Measurements from ENCODE around the gene NOD2. TPM values are rescaled to one million over a fixed set of nuclear protein-coding genes. Genes with fewer than 3 reads are reported as not detected.

Gene NOD2
- total RNA-seq, 1 experiment from 2014 or later, result 0.70 TPM

DNA sequence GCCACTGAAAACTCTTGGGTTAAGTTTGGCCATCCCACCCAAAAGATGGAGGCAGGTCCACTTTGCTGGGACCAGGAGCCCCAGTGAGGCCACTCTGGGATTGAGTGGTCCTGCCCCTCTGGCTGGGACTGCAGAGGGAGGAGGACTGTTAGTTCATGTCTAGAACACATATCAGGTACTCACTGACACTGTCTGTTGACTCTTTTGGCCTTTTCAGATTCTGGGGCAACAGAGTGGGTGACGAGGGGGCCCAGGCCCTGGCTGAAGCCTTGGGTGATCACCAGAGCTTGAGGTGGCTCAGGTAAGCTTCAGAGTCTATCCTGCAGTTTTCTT is 29.0 kb downstream of the NOD2 start:
- Histone ChIP-seq H3K27me3 (ENCODE audit: insufficient read depth, low read depth) (no peaks in the 10 kb centered on the region), H3K27ac (peak overlapping the region; percentile 93), H4K20me1 (ENCODE audit: insufficient read depth) (no peaks in the 10 kb centered on the region), H2AFZ (no peak overlapping the region), H3K36me3 (ENCODE audit: low read depth) (no peaks in the 10 kb centered on the region), H3K9me2 (ENCODE audit: insufficient read depth) (no peaks in the 10 kb centered on the region), H3K4me2 (peak overlapping the region; percentile 16), H3K79me2 (ENCODE audit: low read depth) (no peaks in the 10 kb centered on the region), H3K4me3 (no peak overlapping the region), H3K4me1 (replicated peaks; ENCODE audit: insufficient read depth) (peaks cover 50% of the 10 kb centered on the region), H3F3A (ENCODE audit: insufficient read depth, low read depth) (peaks cover 37% of the 10 kb centered on the region), H3K9me3 (ENCODE audit: insufficient read depth, low read depth) (no peaks in the 10 kb centered on the region)
- ChIA-PET CTCF (interaction anchor here (0.9 kb wide), 1 partner anchor 54 kb away, joined by 3 read pairs; no protein-coding TSS in a partner anchor), POLR2A (ENCODE audit: unreplicated experiment) (interaction anchor here (0.6 kb wide), 1 partner anchor 92 kb away, joined by 4 read pairs; no protein-coding TSS in a partner anchor)
- TF ChIP-seq EZH2 (IDR thresholded peaks at IDR 0.05; ENCODE audit: low read depth), result no peak
- TF ChIP-seq, protein P1, sequence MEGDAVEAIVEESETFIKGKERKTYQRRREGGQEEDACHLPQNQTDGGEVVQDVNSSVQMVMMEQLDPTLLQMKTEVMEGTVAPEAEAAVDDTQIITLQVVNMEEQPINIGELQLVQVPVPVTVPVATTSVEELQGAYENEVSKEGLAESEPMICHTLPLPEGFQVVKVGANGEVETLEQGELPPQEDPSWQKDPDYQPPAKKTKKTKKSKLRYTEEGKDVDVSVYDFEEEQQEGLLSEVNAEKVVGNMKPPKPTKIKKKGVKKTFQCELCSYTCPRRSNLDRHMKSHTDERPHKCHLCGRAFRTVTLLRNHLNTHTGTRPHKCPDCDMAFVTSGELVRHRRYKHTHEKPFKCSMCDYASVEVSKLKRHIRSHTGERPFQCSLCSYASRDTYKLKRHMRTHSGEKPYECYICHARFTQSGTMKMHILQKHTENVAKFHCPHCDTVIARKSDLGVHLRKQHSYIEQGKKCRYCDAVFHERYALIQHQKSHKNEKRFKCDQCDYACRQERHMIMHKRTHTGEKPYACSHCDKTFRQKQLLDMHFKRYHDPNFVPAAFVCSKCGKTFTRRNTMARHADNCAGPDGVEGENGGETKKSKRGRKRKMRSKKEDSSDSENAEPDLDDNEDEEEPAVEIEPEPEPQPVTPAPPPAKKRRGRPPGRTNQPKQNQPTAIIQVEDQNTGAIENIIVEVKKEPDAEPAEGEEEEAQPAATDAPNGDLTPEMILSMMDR (conservative IDR thresholded peaks at IDR 0.05), result no peak
- no TSS peak for BruUV-seq (replicated peaks)
- intact Hi-C loops (cut with micrococcal nuclease; ENCODE audit: unreplicated experiment), result no loop called here
- no peak for DNase-seq

DNA sequence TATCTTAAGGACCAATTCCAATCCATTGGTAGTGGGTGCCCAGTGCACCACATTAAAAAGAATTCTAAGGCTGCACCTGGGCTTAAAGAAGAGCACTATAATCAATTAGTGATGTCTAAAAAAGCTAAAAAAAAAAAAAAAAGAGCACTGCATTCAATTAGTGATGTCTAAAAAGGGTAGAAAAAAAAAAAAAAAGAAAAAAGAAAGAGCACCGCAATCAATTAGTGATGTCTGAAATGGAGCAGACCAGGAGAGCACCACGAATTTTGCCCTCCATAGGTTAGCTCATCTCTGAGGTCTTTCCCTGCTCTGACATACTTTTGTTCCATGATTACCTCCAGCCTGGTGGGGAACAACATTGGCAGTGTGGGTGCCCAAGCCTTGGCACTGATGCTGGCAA is 29.6 kb downstream of the NOD2 start:
- BruUV-seq (replicated peaks), result no TSS peak
- intact Hi-C loops (cut with micrococcal nuclease; ENCODE audit: unreplicated experiment), result no loop called here
- CTCF ChIA-PET, result no interaction called here

DNA sequence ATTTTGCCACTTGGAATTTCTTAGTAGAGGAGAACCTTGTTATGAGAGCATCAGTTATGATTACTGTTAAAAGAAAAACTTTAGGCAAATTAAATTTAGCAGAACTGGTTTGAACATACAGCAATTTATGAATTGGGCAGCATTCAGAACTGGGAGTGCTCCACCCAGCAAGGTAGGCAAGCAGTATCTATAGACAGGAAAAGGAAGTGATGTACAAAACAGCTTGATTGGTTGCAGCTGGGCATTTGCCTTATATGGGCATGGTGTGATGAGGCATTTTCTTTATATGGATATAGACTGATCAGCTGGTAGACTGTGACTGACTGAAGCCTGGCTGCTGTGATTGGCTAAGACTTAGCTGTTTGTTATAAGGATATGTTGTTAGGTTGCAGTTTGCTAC is 30.9 kb downstream of the NOD2 start:
- ChIA-PET CTCF (no interaction called here), POLR2A (ENCODE audit: unreplicated experiment) (no interaction called here)
- Histone ChIP-seq H3K4me2 (no peak overlapping the region), H3K4me3 (no peak overlapping the region), H4K20me1 (ENCODE audit: insufficient read depth) (no peaks in the 10 kb centered on the region), H3F3A (ENCODE audit: insufficient read depth, low read depth) (peaks cover 32% of the 10 kb centered on the region), H3K9me2 (ENCODE audit: insufficient read depth) (no peaks in the 10 kb centered on the region), H3K9me3 (ENCODE audit: insufficient read depth, low read depth) (no peaks in the 10 kb centered on the region), H3K27me3 (ENCODE audit: insufficient read depth, low read depth) (no peaks in the 10 kb centered on the region), H3K27ac (no peak overlapping the region), H2AFZ (no peak overlapping the region), H3K79me2 (ENCODE audit: low read depth) (no peaks in the 10 kb centered on the region), H3K36me3 (ENCODE audit: low read depth) (no peaks in the 10 kb centered on the region), H3K4me1 (replicated peaks; ENCODE audit: insufficient read depth) (peaks cover 35% of the 10 kb centered on the region)
- DNase-seq, result no peak
- intact Hi-C loops (cut with micrococcal nuclease; ENCODE audit: unreplicated experiment), result no loop called here
- BruUV-seq (replicated peaks), result no TSS peak
- TF ChIP-seq, protein P1 (conservative IDR thresholded peaks at IDR 0.05), result no peak
- no peak for TF ChIP-seq EZH2 (IDR thresholded peaks at IDR 0.05; ENCODE audit: low read depth)

More for the DNA sequence above, 29.6 kb downstream of the NOD2 start:
- TF ChIP-seq, protein P1 (conservative IDR thresholded peaks at IDR 0.05), result no peak
- TF ChIP-seq EZH2 (IDR thresholded peaks at IDR 0.05; ENCODE audit: low read depth), result no peak
- Histone ChIP-seq H2AFZ (no peak overlapping the region), H3F3A (ENCODE audit: insufficient read depth, low read depth) (peaks cover 37% of the 10 kb centered on the region), H3K9me3 (ENCODE audit: insufficient read depth, low read depth) (no peaks in the 10 kb centered on the region), H3K4me3 (no peak overlapping the region), H3K79me2 (ENCODE audit: low read depth) (no peaks in the 10 kb centered on the region), H3K4me1 (replicated peaks; ENCODE audit: insufficient read depth) (peaks cover 48% of the 10 kb centered on the region), H3K4me2 (0 out of 2 replicates have a peak overlapping the region, but pooled peaks have one; percentile 16), H3K9me2 (ENCODE audit: insufficient read depth) (no peaks in the 10 kb centered on the region), H3K27me3 (ENCODE audit: insufficient read depth, low read depth) (no peaks in the 10 kb centered on the region), H4K20me1 (ENCODE audit: insufficient read depth) (no peaks in the 10 kb centered on the region), H3K27ac (no peak overlapping the region; the same call in 1 of the 2 replicates), H3K36me3 (ENCODE audit: low read depth) (no peaks in the 10 kb centered on the region)
- no peak for DNase-seq
- POLR2A ChIA-PET (ENCODE audit: unreplicated experiment), result no interaction called here
